ENCODE data around the gene HSPA2.

DNA sequence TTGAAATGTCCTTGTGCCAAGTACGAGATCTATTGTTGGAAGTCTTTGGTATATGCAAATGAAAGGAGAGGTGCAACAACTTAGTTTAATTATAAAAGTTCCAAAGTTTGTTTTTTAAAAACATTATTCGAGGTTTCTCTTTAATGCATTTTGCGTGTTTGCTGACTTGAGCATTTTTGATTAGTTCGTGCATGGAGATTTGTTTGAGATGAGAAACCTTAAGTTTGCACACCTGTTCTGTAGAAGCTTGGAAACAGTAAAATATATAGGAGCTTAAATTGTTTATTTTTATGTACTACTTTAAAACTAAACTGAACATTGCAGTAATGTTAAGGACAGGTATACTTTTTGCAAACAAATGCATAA is 2.3 kb downstream of the HSPA2 start:
- TF ChIP-seq, protein P1, sequence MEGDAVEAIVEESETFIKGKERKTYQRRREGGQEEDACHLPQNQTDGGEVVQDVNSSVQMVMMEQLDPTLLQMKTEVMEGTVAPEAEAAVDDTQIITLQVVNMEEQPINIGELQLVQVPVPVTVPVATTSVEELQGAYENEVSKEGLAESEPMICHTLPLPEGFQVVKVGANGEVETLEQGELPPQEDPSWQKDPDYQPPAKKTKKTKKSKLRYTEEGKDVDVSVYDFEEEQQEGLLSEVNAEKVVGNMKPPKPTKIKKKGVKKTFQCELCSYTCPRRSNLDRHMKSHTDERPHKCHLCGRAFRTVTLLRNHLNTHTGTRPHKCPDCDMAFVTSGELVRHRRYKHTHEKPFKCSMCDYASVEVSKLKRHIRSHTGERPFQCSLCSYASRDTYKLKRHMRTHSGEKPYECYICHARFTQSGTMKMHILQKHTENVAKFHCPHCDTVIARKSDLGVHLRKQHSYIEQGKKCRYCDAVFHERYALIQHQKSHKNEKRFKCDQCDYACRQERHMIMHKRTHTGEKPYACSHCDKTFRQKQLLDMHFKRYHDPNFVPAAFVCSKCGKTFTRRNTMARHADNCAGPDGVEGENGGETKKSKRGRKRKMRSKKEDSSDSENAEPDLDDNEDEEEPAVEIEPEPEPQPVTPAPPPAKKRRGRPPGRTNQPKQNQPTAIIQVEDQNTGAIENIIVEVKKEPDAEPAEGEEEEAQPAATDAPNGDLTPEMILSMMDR (IDR thresholded peaks at IDR 0.05), result no peak
- no peak for TF ChIP-seq POLR2AphosphoS5 (IDR thresholded peaks at IDR 0.05)
- TF ChIP-seq POLR2A (IDR thresholded peaks at IDR 0.05), result no peak

Data from prostate gland (tissue), 2 donors.